A673 (cell line): Measurements from ENCODE around the gene ASPM. TPM values are rescaled to one million over a fixed set of nuclear protein-coding genes. Genes with fewer than 3 reads are reported as not detected.

Experiments
- BruUV-seq: library from RNA; stranded (reverse); fragments of 400-500 nt; replicated peaks from 2 replicates; lab custom pipeline; 2021; lab: Mats Ljungman, UMichigan
- CTCF ChIA-PET: fragments of 300-600 bp; sonication (Branson Sonifier 250); formaldehyde crosslinking; loops from one replicate; lab custom pipeline; 2022; ENCODE audit warnings: antibody characterized with exemption; lab: Charles Lee
- POLR2A ChIA-PET: fragments of 300-600 bp; sonication (Branson Sonifier 250); formaldehyde crosslinking; loops from one replicate; lab custom pipeline; 2022; ENCODE audit warnings: antibody characterized with exemption; ENCODE audit not compliant: low non-redundant PET; lab: Charles Lee
- DNase-seq: peaks from one replicate; pipeline ENCODE4 v3.0.0-alpha.2; 2015; ENCODE audit warnings: low spot score
- H3K27ac ChIP-seq: fragments of 200-600 bp; sonication (generic); 2 replicates; pipeline ENCODE4 v1.5.1; 2016; ENCODE audit warnings: mixed run types, low read depth, mild to moderate bottlenecking, mixed read lengths, antibody characterized with exemption, low read length; ENCODE audit not compliant: poor library complexity, severe bottlenecking
- H3K27me3 ChIP-seq: fragments of 200-600 bp; sonication (generic); replicated peaks from 2 replicates; pipeline ENCODE4 v1.6.1; 2017; ENCODE audit warnings: mixed run types, low read depth, mild to moderate bottlenecking, mixed read lengths, antibody characterized with exemption, low read length; ENCODE audit not compliant: insufficient read depth, poor library complexity
- H3K36me3 ChIP-seq: fragments of 200-600 bp; sonication (generic); 2 replicates; pipeline ENCODE4 v1.6.1; 2016; ENCODE audit warnings: mixed run types, mild to moderate bottlenecking, mixed read lengths, antibody characterized with exemption, low read length; ENCODE audit not compliant: insufficient read depth, poor library complexity, severe bottlenecking
- H3K4me1 ChIP-seq: fragments of 200-600 bp; sonication (generic); 2 replicates; pipeline ENCODE4 v1.6.1; 2017; ENCODE audit warnings: mixed run types, mild to moderate bottlenecking, mixed read lengths, antibody characterized with exemption, low read length; ENCODE audit not compliant: insufficient read depth, poor library complexity, severe bottlenecking
- H3K4me3 ChIP-seq: fragments of 200-600 bp; sonication (generic); 2 replicates; pipeline ENCODE4 v1.5.1; 2016; ENCODE audit warnings: low read depth, mixed run types, mild to moderate bottlenecking, mixed read lengths, low read length; ENCODE audit not compliant: poor library complexity, severe bottlenecking
- H3K9me3 ChIP-seq: fragments of 200-600 bp; sonication (generic); 2 replicates; pipeline ENCODE4 v1.6.1; 2016; ENCODE audit warnings: mixed run types, low read depth, mild to moderate bottlenecking, mixed read lengths, antibody characterized with exemption, low read length; ENCODE audit not compliant: poor library complexity, severe bottlenecking
- CTCF ChIP-seq: fragments of 300-800, 200-600 bp; sonication (generic); conservative IDR thresholded peaks from 2 replicates; pipeline ENCODE4 v1.5.1; 2017; ENCODE audit warnings: low read depth, mild to moderate bottlenecking, antibody characterized with exemption, low read length, moderate library complexity, mixed read lengths
- EZH2 ChIP-seq: fragments of 200-600 bp; sonication (generic); IDR thresholded peaks from 2 replicates; pipeline ENCODE4 v1.6.1; 2017; ENCODE audit warnings: borderline replicate concordance, low read depth, mild to moderate bottlenecking, mixed read lengths, antibody characterized with exemption, low read length; ENCODE audit not compliant: poor library complexity, severe bottlenecking
- intact Hi-C: fragments of 100-400 bp; cut with micrococcal nuclease; formaldehyde crosslinking; loops from one replicate; pipeline ENCODE4 v1.10.0; 2022; ENCODE audit not compliant: unreplicated experiment
- total RNA-seq: library from RNA; stranded (reverse); gene quantifications from 2 replicates; pipeline ENCODE4 v1.2.3, GENCODE V29; 2021

Gene ASPM
- total RNA-seq, 1 experiment from 2014 or later: 78.5 TPM

- no peaks in the 10 kb centered on the region for H3K27me3 ChIP-seq
- H3K4me3 ChIP-seq: no peak overlapping the region
- no peak for DNase-seq
- no TSS peak for BruUV-seq
- H3K36me3 ChIP-seq: no peaks in the 10 kb centered on the region
- no peaks in the 10 kb centered on the region for H3K9me3 ChIP-seq
- no peak for TF ChIP-seq CTCF
- TF ChIP-seq EZH2: no peak
- ChIA-PET POLR2A (no interaction called here), CTCF (no interaction called here)
- intact Hi-C loops: no loop called here
- no peaks in the 10 kb centered on the region for H3K4me1 ChIP-seq
- no peak overlapping the region for H3K27ac ChIP-seq
Measured at GRCh38 chr1:197062692-197063091, 83.8 kb downstream of the ASPM start.

GRCh38 chr1:197049100-197049499, 97.4 kb downstream of the ASPM start:
- no peak for DNase-seq
- intact Hi-C loops: no loop called here
- H3K36me3 ChIP-seq: no peaks in the 10 kb centered on the region
- CTCF ChIA-PET: no interaction called here
- H3K9me3 ChIP-seq: no peaks in the 10 kb centered on the region
- POLR2A ChIA-PET: no interaction called here
- no peak overlapping the region for H3K27ac ChIP-seq
- BruUV-seq: no TSS peak
- H3K27me3 ChIP-seq: no peaks in the 10 kb centered on the region
- TF ChIP-seq CTCF (no peak), EZH2 (no peak)
- no peak overlapping the region for H3K4me3 ChIP-seq
- no peaks in the 10 kb centered on the region for H3K4me1 ChIP-seq

GRCh38 chr1:197042676-197043341, 103.7 kb downstream of the ASPM start:
- Histone ChIP-seq H3K4me3 (no peak overlapping the region), H3K27ac (no peak overlapping the region), H3K27me3 (no peaks in the 10 kb centered on the region), H3K9me3 (no peaks in the 10 kb centered on the region), H3K4me1 (no peaks in the 10 kb centered on the region), H3K36me3 (no peaks in the 10 kb centered on the region)
- intact Hi-C loops: no loop called here
- ChIA-PET POLR2A (no interaction called here), CTCF (no interaction called here)
- no peak for TF ChIP-seq CTCF
- TF ChIP-seq EZH2: no peak
- DNase-seq: no peak
- BruUV-seq: no TSS peak
